Measurements from ENCODE around the gene P2RY2. TPM values are rescaled to one million over a fixed set of nuclear protein-coding genes. Genes with fewer than 3 reads are reported as not detected.

Gene P2RY2
- total and polyA plus RNA-seq, 9 of the 15 experiments (the other 6 are each of a cell fraction or from before 2014, with no cell fraction given): not detected

DNA sequence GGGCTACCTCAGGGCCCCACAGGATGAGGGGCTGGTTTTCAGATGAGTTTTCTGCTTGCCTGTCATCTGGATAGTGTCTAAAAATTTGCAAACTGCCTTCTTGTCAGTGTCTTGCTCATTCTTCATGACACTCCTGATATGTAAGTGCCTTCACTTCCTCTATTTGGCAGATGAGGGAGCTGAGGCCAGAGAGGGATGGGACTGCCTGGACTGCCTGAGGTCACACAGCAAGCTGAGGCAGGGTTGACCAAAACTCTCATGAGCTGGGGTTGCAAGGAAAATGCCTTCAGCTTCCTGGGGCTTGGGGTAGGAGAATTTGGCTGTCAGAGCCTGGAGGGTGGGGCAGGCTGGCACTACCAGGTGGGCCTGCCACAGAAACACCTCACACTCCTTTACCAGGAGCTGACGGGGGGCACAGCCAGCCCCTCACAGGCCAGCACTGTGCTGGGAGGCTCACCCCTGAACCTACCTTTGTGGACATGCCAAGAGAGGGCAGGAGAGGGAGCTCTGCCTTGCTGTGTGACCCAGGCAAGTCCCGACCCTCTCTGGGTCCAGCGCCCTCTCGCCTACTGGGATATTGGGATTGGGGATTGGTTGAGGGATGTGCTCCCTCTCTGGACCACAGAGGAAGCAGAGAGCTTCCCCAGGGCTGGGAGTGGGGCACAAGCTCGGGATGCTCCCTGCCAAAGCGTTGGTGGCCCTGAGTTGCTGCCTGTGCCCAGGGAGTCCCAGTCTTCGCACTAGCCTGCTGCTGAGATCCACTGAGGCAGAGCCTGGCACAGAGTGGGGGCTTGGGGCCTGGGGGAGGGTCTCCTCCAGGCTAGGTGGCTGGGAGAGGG lies 52.2 kb downstream of the P2RY2 start:
- H3K27ac ChIP-seq (ENCODE audit: extremely low read depth, low read depth, low read length): no peak overlapping the region
- intact Hi-C loops (cut with micrococcal nuclease): no loop called here
- POLR2A ChIA-PET: interaction anchor here (0.6 to 0.8 kb wide), 3 partner anchors 8 to 80 kb away, joined by 3 read pairs; no protein-coding TSS in a partner anchor

DNA sequence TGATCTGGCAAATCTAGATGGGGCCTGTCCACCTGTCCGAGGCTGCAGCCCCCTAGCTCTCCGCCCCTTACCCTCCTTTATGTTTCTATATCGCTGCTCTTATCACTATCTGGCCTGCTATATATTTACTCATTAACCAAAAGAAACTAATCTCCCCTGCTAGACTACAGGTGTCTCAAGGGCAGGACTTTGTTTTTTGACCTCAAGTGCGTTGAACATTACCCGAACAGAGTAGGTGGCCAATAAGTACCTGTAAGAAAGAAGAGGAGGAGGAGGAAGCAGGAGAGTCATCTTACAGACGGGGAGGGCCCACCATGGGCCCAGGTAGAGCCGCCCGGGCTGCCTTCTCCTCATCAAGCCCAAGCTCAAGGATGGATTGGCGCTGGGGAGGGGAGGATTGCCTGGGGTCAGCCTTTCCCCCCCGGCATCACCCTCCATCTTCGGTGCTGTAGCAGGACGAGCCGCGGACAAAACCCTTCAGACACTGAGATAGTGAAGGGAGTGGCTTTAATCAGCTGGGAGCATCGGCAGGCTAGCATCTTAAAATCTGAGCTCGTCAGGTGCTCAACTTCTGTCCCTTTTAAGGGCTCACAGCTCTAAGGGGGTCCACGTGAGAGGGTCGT lies 52.9 kb downstream of the P2RY2 start:
- no peak overlapping the region for H3K4me3 ChIP-seq
- POLR2A ChIA-PET: interaction anchor here (0.6 to 1.4 kb wide), 3 partner anchors 8 to 74 kb away, joined by 3 to 4 read pairs (median 3); no protein-coding TSS in a partner anchor
- peaks cover 34 to 87% of the 10 kb centered on the region in 2 experiments for H3K27me3 ChIP-seq (ENCODE audit: control insufficient read depth in 2 of 2, insufficient read depth in 2 of 2, low read length in 2 of 2)
- no peak overlapping the region for H3K4me2 ChIP-seq (ENCODE audit: insufficient read depth, low read length)
- FAIRE-seq (no peak), DNase-seq (ENCODE audit: extremely low read depth in 1 of 4, low spot score in 3 of 4) (no peak), ATAC-seq (no peak)
- CTCF ChIA-PET (ENCODE audit: low intra/inter-chr PET ratio): no interaction called here
- no TSS peak for BruUV-seq (replicated peaks)
- in situ Hi-C loops (cut with MboI): no loop called here
- TF ChIP-seq ZNF830 (CRISPR knock-in tag; IDR thresholded peaks at IDR 0.05): no peak
- TF ChIP-seq, protein P1, sequence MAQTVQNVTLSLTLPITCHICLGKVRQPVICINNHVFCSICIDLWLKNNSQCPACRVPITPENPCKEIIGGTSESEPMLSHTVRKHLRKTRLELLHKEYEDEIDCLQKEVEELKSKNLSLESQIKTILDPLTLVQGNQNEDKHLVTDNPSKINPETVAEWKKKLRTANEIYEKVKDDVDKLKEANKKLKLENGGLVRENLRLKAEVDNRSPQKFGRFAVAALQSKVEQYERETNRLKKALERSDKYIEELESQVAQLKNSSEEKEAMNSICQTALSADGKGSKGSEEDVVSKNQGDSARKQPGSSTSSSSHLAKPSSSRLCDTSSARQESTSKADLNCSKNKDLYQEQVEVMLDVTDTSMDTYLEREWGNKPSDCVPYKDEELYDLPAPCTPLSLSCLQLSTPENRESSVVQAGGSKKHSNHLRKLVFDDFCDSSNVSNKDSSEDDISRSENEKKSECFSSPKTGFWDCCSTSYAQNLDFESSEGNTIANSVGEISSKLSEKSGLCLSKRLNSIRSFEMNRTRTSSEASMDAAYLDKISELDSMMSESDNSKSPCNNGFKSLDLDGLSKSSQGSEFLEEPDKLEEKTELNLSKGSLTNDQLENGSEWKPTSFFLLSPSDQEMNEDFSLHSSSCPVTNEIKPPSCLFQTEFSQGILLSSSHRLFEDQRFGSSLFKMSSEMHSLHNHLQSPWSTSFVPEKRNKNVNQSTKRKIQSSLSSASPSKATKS (CRISPR knock-in tag; IDR thresholded peaks at IDR 0.05): no peak
- no peaks in the 10 kb centered on the region for H3K9me3 ChIP-seq (replicated peaks; ENCODE audit: control insufficient read depth, insufficient read depth, low read depth, low read length)
- H3K79me2 ChIP-seq (ENCODE audit: control insufficient read depth, insufficient read depth, low read length): no peaks in the 10 kb centered on the region
- intact Hi-C loops (cut with micrococcal nuclease): no loop called here
- H4K20me1 ChIP-seq (replicated peaks; ENCODE audit: control insufficient read depth, insufficient read depth, low read length): no peaks in the 10 kb centered on the region
- 2% methylated on average over 11 of the region's 18 CpGs for WGBS (ENCODE audit: insufficient coverage, low coverage, missing lambda C conversion rate)
- peaks cover 0 to 14% of the 10 kb centered on the region in 2 experiments; a peak in 3 of 5 replicates for H3K4me1 ChIP-seq (replicated peaks in 1 of 2; ENCODE audit: control insufficient read depth in 2 of 2, insufficient read depth in 2 of 2, low read length in 2 of 2)
- H3K27ac ChIP-seq (ENCODE audit: extremely low read depth, low read depth, low read length): no peak overlapping the region
- H3K9ac ChIP-seq (ENCODE audit: insufficient read depth in 1 of 2, low read depth in 2 of 2, low read length in 2 of 2): no peak overlapping the region
- H3K9me1 ChIP-seq (ENCODE audit: control insufficient read depth, insufficient read depth, low read length): no peaks in the 10 kb centered on the region
- H3K36me3 ChIP-seq (ENCODE audit: control insufficient read depth, insufficient read depth, low read length): no peaks in the 10 kb centered on the region
- H2AFZ ChIP-seq (ENCODE audit: low read depth, low read length): no peak overlapping the region

More for the DNA sequence above, 52.2 kb downstream of the P2RY2 start:
- no peaks in the 10 kb centered on the region for H3K36me3 ChIP-seq (ENCODE audit: control insufficient read depth, insufficient read depth, low read length)
- CTCF ChIA-PET (ENCODE audit: low intra/inter-chr PET ratio): no interaction called here
- H3K9ac ChIP-seq (ENCODE audit: insufficient read depth in 1 of 2, low read depth in 2 of 2, low read length in 2 of 2): 0 out of 4 replicates have a peak overlapping the region, but pooled peaks of 1 of the 2 experiments have one; percentile 27
- no peak overlapping the region for H3K4me2 ChIP-seq (ENCODE audit: insufficient read depth, low read length)
- no peaks in the 10 kb centered on the region for H3K79me2 ChIP-seq (ENCODE audit: control insufficient read depth, insufficient read depth, low read length)
- TF ChIP-seq ZBTB7A (IDR thresholded peaks at IDR 0.05; ENCODE audit: borderline replicate concordance, control insufficient read depth, low read depth, low read length) (no peak), ZFP36 (IDR thresholded peaks at IDR 0.05; ENCODE audit: low read depth, low read length, partially characterized antibody) (peak; percentile 48), SPI1 (IDR thresholded peaks at IDR 0.05; ENCODE audit: borderline replicate concordance, low read depth, low read length) (peak; percentile 94)
- no peak overlapping the region for H2AFZ ChIP-seq (ENCODE audit: low read depth, low read length)
- H3K4me1 ChIP-seq (replicated peaks in 1 of 2; ENCODE audit: control insufficient read depth in 2 of 2, insufficient read depth in 2 of 2, low read length in 2 of 2): peaks cover 0 to 14% of the 10 kb centered on the region in 2 experiments; a peak in 3 of 5 replicates
- no peaks in the 10 kb centered on the region for H4K20me1 ChIP-seq (replicated peaks; ENCODE audit: control insufficient read depth, insufficient read depth, low read length)
- in situ Hi-C loops (cut with MboI): no loop called here
- H3K9me1 ChIP-seq (ENCODE audit: control insufficient read depth, insufficient read depth, low read length): no peaks in the 10 kb centered on the region
- ATAC-seq (peak; percentile 32; the same call in 1 of the 3 replicates), DNase-seq (ENCODE audit: extremely low read depth in 1 of 4, low spot score in 3 of 4) (no peak), FAIRE-seq (no peak)
- H3K27me3 ChIP-seq (ENCODE audit: control insufficient read depth in 2 of 2, insufficient read depth in 2 of 2, low read length in 2 of 2): peaks cover 29 to 85% of the 10 kb centered on the region in 2 experiments
- no peaks in the 10 kb centered on the region for H3K9me3 ChIP-seq (replicated peaks; ENCODE audit: control insufficient read depth, insufficient read depth, low read depth, low read length)
- no TSS peak for BruUV-seq (replicated peaks)
- WGBS (ENCODE audit: insufficient coverage, low coverage, missing lambda C conversion rate): 14% methylated on average over 5 of the region's 7 CpGs
- H3K4me3 ChIP-seq: no peak overlapping the region

Measured in K562 (cell line).